Fibroblast of mammary gland (primary cell): ENCODE measurements around the gene CXorf38.

Experiments
- DNase-seq: peaks from one replicate; pipeline ENCODE4 v3.0.0-alpha.2; 2010; ENCODE audit warnings: low read depth
- H3K4me3 ChIP-seq: 2 replicates; pipeline ENCODE4 v1.5.1; 2011; ENCODE audit warnings: low read depth, mild to moderate bottlenecking, low read length, moderate library complexity; ENCODE audit not compliant: control insufficient read depth
- CTCF ChIP-seq: conservative IDR thresholded peaks from 2 replicates; pipeline ENCODE4 v1.5.1; 2011; ENCODE audit warnings: low read depth, low read length, inconsistent platforms; ENCODE audit not compliant: control insufficient read depth, insufficient read depth

CXorf38 gene

GRCh38 chrX:40653535-40653934 lies 6.2 kb upstream of the CXorf38 start:
- no peak for TF ChIP-seq CTCF
- H3K4me3 ChIP-seq, result no peak overlapping the region
- DNase-seq, result no peak

GRCh38 chrX:40652664-40653063 lies 5.3 kb upstream of the CXorf38 start:
- DNase-seq, result no peak
- H3K4me3 ChIP-seq, result no peak overlapping the region
- TF ChIP-seq CTCF, result no peak

GRCh38 chrX:40651620-40652223 lies 4.4 kb upstream of the CXorf38 start:
- H3K4me3 ChIP-seq, result no peak overlapping the region
- DNase-seq, result peak; percentile 73
- TF ChIP-seq CTCF, result peak; percentile 69

- TF ChIP-seq CTCF, result no peak
- peak overlapping the region; percentile 76 for H3K4me3 ChIP-seq
- DNase-seq, result peak; percentile 43
These were observed 663 bp downstream of the CXorf38 start for GRCh38 chrX:40646489-40647306.

- peak; percentile 83 for DNase-seq
- peak overlapping the region; percentile 46 for H3K4me3 ChIP-seq
- TF ChIP-seq CTCF, result no peak
These were observed 2.5 kb downstream of the CXorf38 start for GRCh38 chrX:40644821-40645358.

- peak overlapping the region; percentile 46 for H3K4me3 ChIP-seq
- no peak for TF ChIP-seq CTCF
- peak; percentile 64 for DNase-seq
These were observed 3.2 kb downstream of the CXorf38 start for GRCh38 chrX:40644176-40644575.
